HG02571 (cell line): Measurements from ENCODE around the gene SEPTIN5.
"Not testable (repeated sequence)": the region's sequence is repeated elsewhere in the genome, so short reads cannot be mapped to it uniquely, and the experiment has no call there.

ENCODE experiments used
- ATAC-seq: cut with Tn5 transposase; IDR thresholded peaks from one replicate; pipeline ENCODE4 v1.9.1; 2021; ENCODE audit warnings: mild to moderate bottlenecking, moderate library complexity; ENCODE audit not compliant: unreplicated experiment

SEPTIN5 gene

GRCh38 chr22:19680911-19681862 lies 33.1 kb upstream of the SEPTIN5 start:
- no peak for ATAC-seq

- no peak for ATAC-seq
Measured at GRCh38 chr22:19681863-19682245, 32.4 kb upstream of the SEPTIN5 start.

- ATAC-seq = no peak
Measured at GRCh38 chr22:19686946-19687345, 27.4 kb upstream of the SEPTIN5 start.

- ATAC-seq = no peak
Measured at GRCh38 chr22:19687561-19688300, 26.6 kb upstream of the SEPTIN5 start.

GRCh38 chr22:19688301-19689290 lies 25.7 kb upstream of the SEPTIN5 start:
- no peak for ATAC-seq

GRCh38 chr22:19689408-19689807 lies 24.9 kb upstream of the SEPTIN5 start:
- no peak for ATAC-seq

GRCh38 chr22:19691007-19691720 lies 23.1 kb upstream of the SEPTIN5 start:
- ATAC-seq = no peak

- ATAC-seq = no peak
Measured at GRCh38 chr22:19691721-19692341, 22.5 kb upstream of the SEPTIN5 start.

GRCh38 chr22:19693581-19693980 lies 20.7 kb upstream of the SEPTIN5 start:
- ATAC-seq = no peak

- no peak for ATAC-seq
Measured at GRCh38 chr22:19693981-19694670, 20.2 kb upstream of the SEPTIN5 start.

- ATAC-seq = no peak
Measured at GRCh38 chr22:19694696-19695095, 19.6 kb upstream of the SEPTIN5 start.

- ATAC-seq = no peak
Measured at GRCh38 chr22:19696504-19697276, 17.6 kb upstream of the SEPTIN5 start.

- not testable (repeated sequence) for ATAC-seq
Measured at GRCh38 chr22:19697871-19698270, 16.4 kb upstream of the SEPTIN5 start.

- ATAC-seq = no peak
Measured at GRCh38 chr22:19700790-19701419, 13.4 kb upstream of the SEPTIN5 start.

- ATAC-seq = no peak
Measured at GRCh38 chr22:19701420-19702145, 12.7 kb upstream of the SEPTIN5 start.

GRCh38 chr22:19703869-19704268 lies 10.4 kb upstream of the SEPTIN5 start:
- no peak for ATAC-seq

- ATAC-seq = no peak
Measured at GRCh38 chr22:19704355-19705015, 9.8 kb upstream of the SEPTIN5 start.
